A673 (cell line): Measurements from ENCODE around the gene BCDIN3D. TPM values are rescaled to one million over a fixed set of nuclear protein-coding genes. Genes with fewer than 3 reads are reported as not detected.

ENCODE experiments used
- BruUV-seq: library from RNA; stranded (reverse); fragments of 400-500 nt; replicated peaks from 2 replicates; lab custom pipeline; 2021; lab: Mats Ljungman, UMichigan
- CTCF ChIA-PET: fragments of 300-600 bp; sonication (Branson Sonifier 250); formaldehyde crosslinking; loops from one replicate; lab custom pipeline; 2022; ENCODE audit warnings: antibody characterized with exemption; lab: Charles Lee
- POLR2A ChIA-PET: fragments of 300-600 bp; sonication (Branson Sonifier 250); formaldehyde crosslinking; loops from one replicate; lab custom pipeline; 2022; ENCODE audit warnings: antibody characterized with exemption; ENCODE audit not compliant: low non-redundant PET; lab: Charles Lee
- DNase-seq: peaks from one replicate; pipeline ENCODE4 v3.0.0-alpha.2; 2015; ENCODE audit warnings: low spot score
- H3K27ac ChIP-seq: fragments of 200-600 bp; sonication (generic); 2 replicates; pipeline ENCODE4 v1.5.1; 2016; ENCODE audit warnings: mixed run types, low read depth, mild to moderate bottlenecking, mixed read lengths, antibody characterized with exemption, low read length; ENCODE audit not compliant: poor library complexity, severe bottlenecking
- H3K27me3 ChIP-seq: fragments of 200-600 bp; sonication (generic); replicated peaks from 2 replicates; pipeline ENCODE4 v1.6.1; 2017; ENCODE audit warnings: mixed run types, low read depth, mild to moderate bottlenecking, mixed read lengths, antibody characterized with exemption, low read length; ENCODE audit not compliant: insufficient read depth, poor library complexity
- H3K36me3 ChIP-seq: fragments of 200-600 bp; sonication (generic); 2 replicates; pipeline ENCODE4 v1.6.1; 2016; ENCODE audit warnings: mixed run types, mild to moderate bottlenecking, mixed read lengths, antibody characterized with exemption, low read length; ENCODE audit not compliant: insufficient read depth, poor library complexity, severe bottlenecking
- H3K4me1 ChIP-seq: fragments of 200-600 bp; sonication (generic); 2 replicates; pipeline ENCODE4 v1.6.1; 2017; ENCODE audit warnings: mixed run types, mild to moderate bottlenecking, mixed read lengths, antibody characterized with exemption, low read length; ENCODE audit not compliant: insufficient read depth, poor library complexity, severe bottlenecking
- H3K4me3 ChIP-seq: fragments of 200-600 bp; sonication (generic); 2 replicates; pipeline ENCODE4 v1.5.1; 2016; ENCODE audit warnings: low read depth, mixed run types, mild to moderate bottlenecking, mixed read lengths, low read length; ENCODE audit not compliant: poor library complexity, severe bottlenecking
- H3K9me3 ChIP-seq: fragments of 200-600 bp; sonication (generic); 2 replicates; pipeline ENCODE4 v1.6.1; 2016; ENCODE audit warnings: mixed run types, low read depth, mild to moderate bottlenecking, mixed read lengths, antibody characterized with exemption, low read length; ENCODE audit not compliant: poor library complexity, severe bottlenecking
- EZH2 ChIP-seq: fragments of 200-600 bp; sonication (generic); IDR thresholded peaks from 2 replicates; pipeline ENCODE4 v1.6.1; 2017; ENCODE audit warnings: borderline replicate concordance, low read depth, mild to moderate bottlenecking, mixed read lengths, antibody characterized with exemption, low read length; ENCODE audit not compliant: poor library complexity, severe bottlenecking
- intact Hi-C: fragments of 100-400 bp; cut with micrococcal nuclease; formaldehyde crosslinking; loops from one replicate; pipeline ENCODE4 v1.10.0; 2022; ENCODE audit not compliant: unreplicated experiment
- total RNA-seq: library from RNA; stranded (reverse); gene quantifications from 2 replicates; pipeline ENCODE4 v1.2.3, GENCODE V29; 2021
- TF ChIP-seq, protein P1 (sequence below): fragments of 300-800, 200-600 bp; sonication (generic); conservative IDR thresholded peaks from 2 replicates; pipeline ENCODE4 v1.5.1; 2017; ENCODE audit warnings: low read depth, mild to moderate bottlenecking, antibody characterized with exemption, low read length, moderate library complexity, mixed read lengths

Gene BCDIN3D
- total RNA-seq, 1 experiment from 2014 or later: 5.7 TPM

DNA sequence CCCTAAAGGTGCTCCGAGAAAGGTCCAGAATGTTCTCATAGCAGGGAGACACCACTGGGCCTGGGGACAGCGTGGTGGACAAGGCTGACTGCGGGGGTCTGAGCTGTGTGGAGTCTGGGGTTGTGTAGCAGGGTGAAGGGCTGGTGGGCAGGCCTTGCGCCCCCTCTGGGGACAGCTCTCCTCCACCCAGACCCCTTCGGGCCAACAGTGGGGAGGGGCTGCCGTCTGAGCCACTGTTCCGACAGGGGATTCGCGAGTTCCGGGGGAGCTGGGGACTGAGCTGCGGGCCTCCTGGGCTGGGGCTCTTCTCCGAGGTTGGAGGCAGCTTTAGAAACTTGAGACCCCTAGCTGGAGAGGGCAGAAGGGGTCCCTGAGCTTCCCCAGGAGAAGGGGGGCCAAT lies 46.8 kb downstream of the BCDIN3D start:
- no peak for DNase-seq
- H3K27ac ChIP-seq: no peak overlapping the region
- no peaks in the 10 kb centered on the region for H3K4me1 ChIP-seq
- H3K36me3 ChIP-seq: peaks cover 4% of the 10 kb centered on the region
- H3K4me3 ChIP-seq: no peak overlapping the region
- BruUV-seq: no TSS peak
- TF ChIP-seq, protein P1, sequence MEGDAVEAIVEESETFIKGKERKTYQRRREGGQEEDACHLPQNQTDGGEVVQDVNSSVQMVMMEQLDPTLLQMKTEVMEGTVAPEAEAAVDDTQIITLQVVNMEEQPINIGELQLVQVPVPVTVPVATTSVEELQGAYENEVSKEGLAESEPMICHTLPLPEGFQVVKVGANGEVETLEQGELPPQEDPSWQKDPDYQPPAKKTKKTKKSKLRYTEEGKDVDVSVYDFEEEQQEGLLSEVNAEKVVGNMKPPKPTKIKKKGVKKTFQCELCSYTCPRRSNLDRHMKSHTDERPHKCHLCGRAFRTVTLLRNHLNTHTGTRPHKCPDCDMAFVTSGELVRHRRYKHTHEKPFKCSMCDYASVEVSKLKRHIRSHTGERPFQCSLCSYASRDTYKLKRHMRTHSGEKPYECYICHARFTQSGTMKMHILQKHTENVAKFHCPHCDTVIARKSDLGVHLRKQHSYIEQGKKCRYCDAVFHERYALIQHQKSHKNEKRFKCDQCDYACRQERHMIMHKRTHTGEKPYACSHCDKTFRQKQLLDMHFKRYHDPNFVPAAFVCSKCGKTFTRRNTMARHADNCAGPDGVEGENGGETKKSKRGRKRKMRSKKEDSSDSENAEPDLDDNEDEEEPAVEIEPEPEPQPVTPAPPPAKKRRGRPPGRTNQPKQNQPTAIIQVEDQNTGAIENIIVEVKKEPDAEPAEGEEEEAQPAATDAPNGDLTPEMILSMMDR: no peak
- TF ChIP-seq EZH2: no peak
- POLR2A ChIA-PET: no interaction called here
- no peaks in the 10 kb centered on the region for H3K9me3 ChIP-seq
- CTCF ChIA-PET: no interaction called here
- intact Hi-C loops: no loop called here
- H3K27me3 ChIP-seq: no peaks in the 10 kb centered on the region

DNA sequence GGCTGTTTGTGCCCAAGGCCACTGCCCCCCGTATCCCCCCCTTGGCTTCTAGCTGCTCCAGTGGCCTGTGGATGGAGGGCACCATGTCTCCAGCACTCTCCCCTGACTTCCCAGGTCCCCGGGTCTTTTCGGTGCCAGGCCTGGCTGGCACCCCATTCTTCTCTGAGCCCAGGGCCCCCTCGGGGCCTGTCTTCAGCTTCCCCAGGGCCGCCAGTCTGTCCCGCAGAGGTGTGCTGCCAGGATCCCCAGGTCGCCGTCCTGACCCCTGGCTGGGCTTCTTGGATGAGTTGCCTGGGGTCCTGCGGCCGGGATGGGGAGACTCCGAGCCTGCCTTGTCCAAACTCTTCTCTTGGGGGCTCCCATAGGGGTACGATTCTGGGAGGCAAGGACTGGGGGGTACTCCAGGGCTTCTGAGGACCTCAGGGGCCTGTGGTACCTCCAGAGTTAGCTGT lies 47.2 kb downstream of the BCDIN3D start:
- Histone ChIP-seq H3K27ac (no peak overlapping the region), H3K4me3 (no peak overlapping the region), H3K36me3 (peaks cover 3% of the 10 kb centered on the region), H3K4me1 (no peaks in the 10 kb centered on the region), H3K9me3 (no peaks in the 10 kb centered on the region), H3K27me3 (no peaks in the 10 kb centered on the region)
- no TSS peak for BruUV-seq
- intact Hi-C loops: no loop called here
- POLR2A ChIA-PET: no interaction called here
- CTCF ChIA-PET: no interaction called here
- no peak for DNase-seq
- TF ChIP-seq, protein P1: no peak
- no peak for TF ChIP-seq EZH2

DNA sequence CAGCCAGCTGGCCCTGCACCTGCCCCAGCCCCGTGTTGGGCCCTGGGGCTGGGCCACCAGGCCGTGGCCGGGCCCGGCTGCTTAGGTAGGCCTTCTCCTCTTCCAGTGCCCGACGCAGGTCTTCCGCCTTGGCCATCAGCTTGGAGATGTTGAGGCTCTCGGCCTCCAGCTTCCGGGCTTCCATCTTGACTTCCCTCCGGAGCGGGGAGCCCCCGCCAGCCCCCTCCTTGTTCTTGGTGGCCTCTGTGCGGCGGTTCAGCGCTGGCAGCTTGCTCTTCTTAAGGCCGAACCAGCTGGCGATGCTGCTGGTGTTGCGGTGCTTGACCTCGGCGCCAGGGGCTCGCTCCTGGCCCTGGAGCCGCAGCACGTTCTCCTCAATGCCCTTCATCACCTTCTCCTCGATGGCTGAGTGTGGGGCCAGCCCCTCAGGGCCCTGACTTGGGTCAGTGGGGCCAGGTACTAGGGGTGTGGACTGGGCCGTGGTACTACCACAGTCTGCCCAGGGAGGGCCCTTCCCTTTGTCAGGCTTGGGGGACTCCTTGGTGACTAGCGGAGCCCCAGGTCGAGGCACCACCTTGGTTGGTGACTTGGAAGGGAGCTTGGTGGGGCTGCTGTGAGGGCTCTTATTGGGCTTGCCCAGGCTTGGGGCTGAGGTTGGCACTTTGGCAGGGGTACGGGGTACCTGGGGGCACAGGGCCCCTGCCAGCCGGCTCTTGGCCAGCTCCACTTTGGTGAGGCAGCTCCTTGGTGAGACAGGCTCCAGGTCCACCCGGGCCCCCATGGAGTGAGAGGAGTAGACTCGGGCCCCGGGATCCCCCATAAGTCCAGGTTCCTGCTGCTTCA lies 47.9 kb downstream of the BCDIN3D start:
- Histone ChIP-seq H3K27ac (no peak overlapping the region), H3K27me3 (no peaks in the 10 kb centered on the region), H3K4me3 (no peak overlapping the region), H3K9me3 (no peaks in the 10 kb centered on the region), H3K36me3 (peaks cover 3% of the 10 kb centered on the region), H3K4me1 (no peaks in the 10 kb centered on the region)
- ChIA-PET CTCF (no interaction called here), POLR2A (no interaction called here)
- BruUV-seq: no TSS peak
- no peak for DNase-seq
- no peak for TF ChIP-seq EZH2
- TF ChIP-seq, protein P1: no peak
- intact Hi-C loops: no loop called here
